Liver (tissue), 3 donors: ENCODE results near the gene CARD19.

Experiments used
- CTCF ChIP-seq: fragments of 150-350 bp; IDR thresholded peaks from 2 replicates; pipeline ENCODE4 v1.5.1; 2017; ENCODE audit warnings: improper control_type of control experiment, low read depth, low read length; ENCODE audit not compliant: missing input control
- FOXA1 ChIP-seq: IDR thresholded peaks from 2 replicates; pipeline ENCODE4 v1.6.1; 2016; ENCODE audit warnings: antibody characterized with exemption
- RAD21 ChIP-seq, 2 donors: IDR thresholded peaks; 2 replicates each; pipeline ENCODE4 v1.6.1; 2016; ENCODE audit warnings: antibody characterized with exemption in 2 of 2, mild to moderate bottlenecking in 2 of 2
- donor health status: healthy.
- donor health status: healthy.

DNA sequence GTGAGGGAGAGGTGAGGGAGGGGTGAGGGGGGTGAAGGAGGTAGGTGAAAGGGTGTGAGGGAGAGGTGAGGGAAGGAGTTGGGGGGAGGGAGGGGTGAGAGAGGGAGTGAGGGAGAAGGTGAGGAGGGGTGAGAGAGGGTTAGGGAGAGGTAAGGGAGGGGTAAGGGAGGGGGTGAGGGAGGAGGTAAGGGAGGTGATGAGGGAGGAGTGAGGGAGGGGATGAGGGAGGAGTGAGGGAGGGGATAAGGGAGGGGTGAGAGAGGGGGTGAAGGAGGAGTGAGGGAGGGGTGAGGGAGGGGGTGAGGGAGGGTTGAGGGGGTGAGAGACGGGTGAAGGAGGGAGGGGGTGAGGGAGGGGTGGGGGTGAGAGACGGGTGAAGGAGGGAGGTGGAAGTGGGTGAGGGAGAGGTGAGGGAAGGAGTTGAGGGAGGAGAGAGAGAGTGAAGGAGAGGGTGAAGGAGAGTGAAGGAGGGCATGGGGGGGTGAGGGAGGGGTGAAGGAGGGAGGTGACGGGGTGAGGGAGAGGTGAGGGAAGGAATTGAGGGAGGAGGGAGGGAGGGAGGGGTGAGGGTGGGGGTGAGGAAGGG is 19.6 kb downstream of the CARD19 start:
- no peak for TF ChIP-seq CTCF
- TF ChIP-seq RAD21 (IDR thresholded peaks at IDR 0.05): no peak
- TF ChIP-seq FOXA1: no peak
